NCI-H345 treated with DMSO at 0.1 percent for 48 hours (cell line): Measurements from ENCODE around the gene LAMA2.

Experiments used
- DNase-seq: peaks from one replicate; lab custom pipeline; 2025; ENCODE audit not compliant: unreplicated experiment; lab: John Stamatoyannopoulos, UW

LAMA2 gene

DNA sequence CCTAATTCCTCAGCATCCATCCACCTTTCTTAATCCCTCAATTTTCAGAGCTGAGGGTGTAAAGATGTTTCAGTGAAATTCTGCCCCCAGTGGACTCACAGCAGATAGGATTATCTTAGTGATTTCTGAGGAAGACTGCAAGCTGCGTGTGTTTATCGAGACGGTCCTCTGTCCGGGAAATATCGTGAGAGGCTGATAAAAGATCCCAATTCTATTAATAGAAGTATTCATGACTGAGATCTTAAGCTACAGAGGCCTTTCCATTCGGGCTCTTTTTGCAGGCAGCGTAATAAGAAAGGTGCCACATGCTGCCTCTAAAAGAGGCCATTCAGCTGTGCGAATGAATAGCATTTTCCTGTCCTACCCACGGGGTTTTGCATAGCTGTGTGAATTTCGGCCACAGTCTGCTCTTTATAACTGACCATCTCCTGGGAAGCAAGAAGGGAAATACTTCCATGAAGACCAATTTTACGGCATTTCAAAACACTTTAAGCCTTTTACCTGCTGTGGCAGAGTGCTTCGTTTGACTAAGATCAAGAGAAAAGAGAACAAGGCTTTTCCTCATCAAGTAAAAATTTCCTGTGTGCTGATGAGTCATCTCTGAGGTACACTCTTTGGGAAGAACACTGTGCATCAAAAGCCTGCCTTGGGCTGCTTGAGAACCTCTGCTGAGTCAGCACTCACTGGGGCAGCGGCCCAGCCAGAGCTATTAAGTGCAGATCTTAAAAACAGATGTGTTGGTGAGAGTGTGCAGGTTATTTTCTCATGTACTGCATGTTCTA lies 618.2 kb downstream of the LAMA2 start:
- DNase-seq, result no peak

DNA sequence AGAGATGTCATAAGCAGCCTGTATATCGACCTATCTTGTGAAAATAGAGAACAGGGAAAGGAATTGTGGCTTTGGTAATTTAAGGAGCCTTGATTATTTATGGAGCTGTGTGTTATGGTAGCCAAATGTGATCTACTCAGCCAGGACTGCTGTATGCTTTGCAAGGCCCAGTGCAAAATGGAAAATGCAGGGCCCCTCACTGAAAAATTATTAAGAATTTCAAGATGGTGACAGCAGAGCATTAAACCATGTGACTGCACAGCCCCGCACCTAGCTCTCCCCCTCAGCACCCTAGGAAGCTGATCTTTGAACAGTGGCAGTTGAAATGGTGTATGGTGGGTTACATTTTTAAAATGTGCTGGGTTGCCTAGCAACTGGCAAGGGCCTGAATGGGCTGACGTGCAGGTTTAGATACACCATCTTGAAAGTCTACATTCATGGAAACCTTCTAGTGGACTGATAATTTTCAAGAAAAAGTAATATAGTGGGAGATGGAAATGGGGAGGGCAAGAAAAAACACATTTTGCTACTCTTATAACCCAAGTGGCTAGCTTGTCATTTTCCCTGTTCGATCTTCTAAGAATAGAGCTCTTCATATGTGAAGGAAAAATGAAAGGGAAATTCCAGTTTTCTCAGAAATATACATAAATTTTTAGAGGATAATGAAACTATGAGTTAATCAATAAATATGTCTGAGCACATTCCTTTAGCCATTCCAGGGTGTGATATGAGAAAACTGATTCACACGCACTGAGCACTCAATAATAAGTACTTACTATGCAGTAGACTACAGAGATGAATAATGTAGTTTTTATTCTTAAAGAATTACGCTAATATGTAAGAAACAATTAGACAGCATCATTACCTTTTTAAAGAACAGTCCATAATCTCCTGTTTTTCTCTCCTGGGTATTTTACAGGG lies 619.1 kb downstream of the LAMA2 start:
- no peak for DNase-seq

DNA sequence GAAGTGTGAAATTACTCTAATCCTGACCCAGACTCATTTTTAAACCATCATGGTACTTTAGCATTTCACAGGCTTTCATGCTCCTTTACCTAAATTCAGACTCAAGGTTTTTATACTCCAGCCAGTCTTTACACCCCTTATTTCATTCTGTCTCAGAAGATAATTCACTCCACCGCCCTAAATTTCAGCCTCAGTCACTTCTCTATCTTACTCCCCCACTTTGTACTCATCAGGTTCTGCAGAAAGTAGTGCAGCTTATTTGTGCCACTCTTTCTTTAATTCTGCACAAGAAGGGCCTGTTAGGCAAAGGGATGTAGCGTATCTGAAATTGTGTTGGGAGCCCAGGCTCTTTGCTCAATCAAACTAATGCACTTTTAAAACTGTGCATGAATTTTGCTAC lies 621.5 kb downstream of the LAMA2 start:
- no peak for DNase-seq

DNA sequence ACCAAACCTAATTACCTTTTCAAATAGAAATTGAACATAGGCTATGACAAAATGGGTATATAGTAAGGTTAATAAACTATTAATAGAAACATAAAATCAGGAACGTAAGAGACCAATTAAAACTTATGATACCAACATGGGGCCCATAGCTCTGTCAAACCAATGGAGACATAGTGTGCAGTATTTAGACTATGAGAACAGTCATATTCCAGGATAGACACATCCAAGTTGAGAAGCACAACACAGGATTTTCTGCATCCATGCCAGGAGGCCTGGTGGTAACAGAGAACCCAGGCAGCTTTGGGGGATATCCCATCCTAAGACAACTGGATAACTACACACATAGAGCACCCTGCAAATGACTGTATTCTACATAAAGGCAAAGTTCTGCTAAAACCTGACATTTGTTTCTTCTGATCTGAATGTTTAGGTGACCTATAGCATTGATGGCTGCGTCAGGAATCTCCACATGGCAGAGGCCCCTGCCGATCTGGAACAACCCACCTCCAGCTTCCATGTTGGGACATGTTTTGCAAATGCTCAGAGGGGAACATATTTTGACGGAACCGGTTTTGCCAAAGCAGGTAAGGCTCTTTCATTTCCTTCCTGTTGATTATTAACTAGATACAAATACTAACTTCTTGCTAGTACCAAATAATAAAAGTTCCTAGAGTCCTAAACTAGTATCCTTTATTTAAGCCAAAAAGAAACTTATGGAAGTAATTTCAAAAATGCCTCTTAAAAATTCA lies 624.3 kb downstream of the LAMA2 start:
- no peak for DNase-seq

DNA sequence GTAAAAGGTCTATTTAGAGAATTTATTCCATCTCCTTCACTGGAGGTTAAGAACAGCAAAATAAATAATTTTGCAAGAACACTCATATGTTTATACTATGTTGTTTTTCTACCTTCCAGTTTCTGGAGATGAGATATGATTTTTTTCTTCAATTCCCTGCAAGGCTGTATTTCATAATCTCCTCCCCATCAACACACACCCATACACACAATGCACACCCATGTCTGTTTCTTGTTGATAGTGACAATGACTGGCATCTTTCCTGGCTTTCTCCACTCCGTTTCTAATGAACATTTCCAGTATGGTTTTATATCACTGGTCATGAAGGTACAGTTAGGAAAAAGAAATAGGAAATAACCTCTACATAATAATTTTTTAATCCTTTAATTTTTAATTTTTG lies 624.9 kb downstream of the LAMA2 start:
- no peak for DNase-seq

DNA sequence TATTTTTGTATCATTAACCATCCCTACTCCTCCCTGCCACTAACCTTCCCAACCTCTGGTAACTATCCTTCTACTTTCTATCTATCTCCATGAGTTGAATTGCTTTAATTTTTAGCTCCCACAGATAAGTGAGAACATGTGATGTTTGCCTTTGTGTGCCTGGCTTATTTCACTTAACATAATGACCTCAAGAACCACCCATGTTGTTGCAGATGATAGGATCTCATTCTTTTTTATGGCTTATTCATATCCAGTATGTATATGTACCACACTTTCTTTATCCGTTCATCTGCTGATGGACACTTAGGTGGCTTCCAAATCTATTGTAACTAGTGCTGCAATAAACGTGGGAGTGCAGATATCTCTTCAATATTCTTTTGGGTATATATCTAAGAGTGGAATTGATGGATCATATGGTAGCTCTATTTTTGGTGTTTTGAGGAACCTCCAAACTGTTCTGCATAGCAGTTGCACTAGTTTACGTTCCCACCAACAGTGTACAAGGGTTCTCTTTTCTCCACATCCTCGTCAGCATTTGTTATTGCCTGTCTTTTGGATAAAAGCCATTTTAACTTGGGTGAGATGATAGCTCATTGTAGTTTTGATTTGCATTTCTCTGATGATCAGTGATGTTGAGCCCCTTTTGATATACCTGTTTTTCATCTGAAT lies 625.7 kb downstream of the LAMA2 start:
- no peak for DNase-seq

DNA sequence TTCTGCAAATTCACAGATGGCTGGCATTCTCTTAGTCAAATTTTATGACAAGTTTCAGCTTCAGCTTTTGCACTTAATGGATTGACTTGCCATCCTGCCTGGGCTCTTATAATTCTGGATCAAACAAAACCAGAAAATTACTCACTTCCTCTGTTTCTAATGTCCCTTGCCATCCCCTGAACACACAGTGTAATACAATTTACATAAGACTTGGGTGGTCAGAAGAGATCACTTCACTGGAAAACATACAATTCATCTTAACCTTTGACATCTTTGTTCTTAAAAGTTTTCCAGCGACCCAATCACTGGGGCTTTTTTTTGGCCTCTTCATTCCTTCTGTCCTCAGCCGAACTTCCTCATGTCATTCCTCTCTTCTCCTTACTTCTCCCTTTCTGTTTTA lies 628.0 kb downstream of the LAMA2 start:
- no peak for DNase-seq

DNA sequence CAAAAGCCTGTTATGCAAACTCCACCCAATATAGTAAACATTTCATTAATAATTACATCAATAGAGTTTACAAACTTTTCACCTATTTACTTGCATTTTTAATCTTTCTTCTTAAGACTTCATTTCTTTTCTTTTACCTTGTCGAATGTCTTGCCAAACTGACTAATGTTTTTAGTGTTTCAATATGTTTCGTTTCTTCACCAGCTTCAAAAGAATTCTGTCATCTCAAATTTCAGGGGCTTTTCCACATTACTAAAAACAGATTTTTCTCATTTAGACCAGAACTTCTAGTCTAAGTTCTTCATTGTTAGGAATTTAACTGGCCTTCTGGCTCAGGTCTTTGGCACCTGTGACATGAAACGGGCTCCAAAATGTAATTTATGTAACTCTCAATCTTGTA lies 630.5 kb downstream of the LAMA2 start:
- DNase-seq, result no peak

DNA sequence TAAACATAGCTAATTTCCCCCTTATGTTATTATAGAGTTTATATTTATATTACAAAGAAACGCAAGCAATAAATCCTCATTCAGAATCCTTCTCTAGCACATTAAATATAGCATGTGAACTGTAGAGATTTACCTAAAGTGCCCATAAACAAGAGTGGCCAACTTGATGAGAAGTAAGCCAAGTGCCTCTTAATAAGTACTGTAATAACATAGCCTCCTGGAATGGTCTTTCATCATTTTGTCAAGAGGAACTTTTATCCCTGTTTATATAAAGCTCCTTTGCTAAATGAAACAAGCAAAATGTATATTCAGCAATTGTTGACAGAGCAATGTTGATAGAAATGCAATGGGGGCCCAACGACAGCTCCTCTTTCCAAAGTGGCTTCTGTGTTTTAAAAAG lies 632.1 kb downstream of the LAMA2 start:
- no peak for DNase-seq

DNA sequence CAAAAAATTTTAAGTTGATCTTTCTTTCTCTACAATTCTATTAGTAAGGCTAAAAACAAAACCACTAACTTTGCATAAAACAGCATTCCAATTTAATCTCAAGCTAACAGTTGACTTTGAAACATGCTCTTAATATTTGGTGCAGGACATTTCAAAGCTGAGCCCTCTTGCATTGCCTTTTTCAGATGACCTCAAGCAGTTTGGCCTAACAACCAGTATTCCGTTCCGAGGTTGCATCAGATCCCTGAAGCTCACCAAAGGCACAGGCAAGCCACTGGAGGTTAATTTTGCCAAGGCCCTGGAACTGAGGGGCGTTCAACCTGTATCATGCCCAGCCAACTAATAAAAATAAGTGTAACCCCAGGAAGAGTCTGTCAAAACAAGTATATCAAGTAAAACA lies 633.1 kb downstream of the LAMA2 start:
- no peak for DNase-seq

DNA sequence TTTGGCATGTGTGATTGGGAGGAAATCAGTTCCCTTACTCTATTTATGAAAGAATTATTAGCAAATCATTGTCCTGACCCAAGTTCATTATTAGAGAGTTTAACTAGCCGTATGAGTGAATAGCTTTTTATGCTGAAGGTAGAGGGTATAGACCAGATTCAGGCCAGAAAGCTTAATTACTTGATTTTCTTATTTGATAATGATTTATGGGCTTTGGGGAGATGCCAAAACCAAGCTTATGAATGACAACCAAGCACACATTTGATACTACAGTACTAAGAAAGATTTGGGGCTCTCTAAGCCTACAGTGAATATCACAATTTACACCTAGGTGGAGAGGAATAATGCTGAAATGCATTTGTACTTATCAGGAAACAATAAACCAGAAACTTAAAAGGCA lies 633.8 kb downstream of the LAMA2 start:
- DNase-seq, result no peak

DNA sequence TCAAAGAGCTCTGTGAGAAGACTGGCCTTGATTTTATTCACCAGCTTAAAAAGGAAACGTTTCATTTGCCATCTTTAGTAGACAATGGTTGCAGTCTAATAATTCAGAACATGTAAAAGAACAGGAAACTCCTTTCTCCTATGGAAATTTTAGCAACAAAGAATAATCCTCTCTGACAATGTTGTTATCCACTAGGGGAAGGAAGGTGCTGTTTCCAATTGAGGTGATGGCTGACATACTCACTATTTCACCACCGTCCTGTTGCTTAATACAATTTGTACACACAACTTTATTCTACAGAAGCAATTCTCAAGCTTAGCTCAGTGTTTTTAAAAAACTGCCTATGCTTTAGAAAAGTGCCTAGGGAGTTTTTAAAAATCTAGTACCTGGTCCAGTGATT lies 634.4 kb downstream of the LAMA2 start:
- no peak for DNase-seq

DNA sequence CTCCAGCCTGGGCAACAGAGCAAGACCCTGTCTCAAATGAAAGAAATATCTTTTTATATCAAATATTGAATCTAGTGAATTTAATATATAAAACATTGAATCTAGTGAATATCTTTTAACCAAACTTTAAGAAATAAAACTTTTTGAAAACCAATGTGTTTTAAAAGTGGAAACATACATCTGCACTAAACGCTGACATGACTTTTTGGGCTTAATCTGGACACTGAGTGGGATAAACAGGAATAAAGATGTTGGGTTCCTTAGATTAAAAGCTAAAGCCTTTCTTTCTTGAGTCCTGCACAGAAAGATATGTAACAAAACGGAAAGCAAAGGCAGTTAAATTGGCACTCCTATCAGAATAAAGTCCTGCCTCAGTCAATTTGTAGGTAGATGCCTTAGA lies 636.8 kb downstream of the LAMA2 start:
- no peak for DNase-seq

DNA sequence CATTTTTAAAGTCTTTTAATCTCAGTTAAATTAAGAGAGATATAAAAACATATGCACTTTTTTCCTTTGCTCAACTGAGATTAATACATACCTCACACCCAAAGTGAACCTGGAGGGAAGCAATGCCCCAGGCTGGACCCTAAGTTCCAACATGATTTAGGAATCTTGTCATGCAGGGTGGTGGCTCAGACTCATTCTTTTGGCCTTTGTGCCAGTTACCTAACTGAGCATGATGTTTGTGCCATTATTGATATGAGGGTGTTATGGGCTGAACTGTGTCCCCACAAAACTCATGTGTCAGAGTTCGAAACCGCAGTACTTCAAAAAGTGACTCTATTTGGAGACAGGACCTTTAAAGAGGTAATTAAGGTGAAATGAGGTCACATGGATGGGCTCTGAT lies 639.0 kb downstream of the LAMA2 start:
- DNase-seq, result no peak

DNA sequence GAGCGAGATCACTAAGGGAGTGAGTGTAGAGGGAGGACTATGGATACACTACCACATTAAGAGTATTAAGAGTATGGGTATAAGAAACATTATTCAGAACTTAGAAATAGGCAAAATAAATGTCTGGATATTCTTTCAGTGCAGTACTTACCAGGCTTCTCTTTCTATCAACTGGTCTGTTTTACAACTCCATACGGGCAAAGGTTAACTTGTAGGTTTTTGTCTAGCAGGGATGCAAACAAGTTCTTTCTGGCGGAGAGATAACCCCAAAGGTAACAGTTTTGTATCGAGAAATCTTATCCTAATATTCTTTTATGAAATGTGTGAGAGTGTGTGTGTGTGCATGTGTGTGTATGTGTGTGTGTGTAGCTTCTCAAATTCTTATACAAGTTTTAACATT lies 640.9 kb downstream of the LAMA2 start:
- no peak for DNase-seq

DNA sequence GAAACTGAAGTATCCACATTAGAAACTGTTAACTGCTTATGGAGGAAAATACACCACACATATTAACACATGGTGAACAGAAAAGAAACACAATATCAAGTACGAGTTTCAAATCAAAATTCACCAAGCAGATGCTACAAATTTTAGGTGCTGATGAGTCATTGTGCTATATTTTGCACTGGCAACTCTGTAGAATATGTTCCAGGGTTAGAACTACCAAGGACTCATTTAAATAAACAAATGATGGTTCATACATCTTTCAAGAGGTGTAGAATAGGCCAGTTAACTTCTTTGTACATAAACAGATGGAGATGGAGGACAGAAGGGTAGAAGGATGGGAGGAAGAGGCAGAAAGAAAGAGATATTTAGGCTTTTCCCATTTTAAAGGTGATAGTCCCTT lies 642.1 kb downstream of the LAMA2 start:
- no peak for DNase-seq

DNA sequence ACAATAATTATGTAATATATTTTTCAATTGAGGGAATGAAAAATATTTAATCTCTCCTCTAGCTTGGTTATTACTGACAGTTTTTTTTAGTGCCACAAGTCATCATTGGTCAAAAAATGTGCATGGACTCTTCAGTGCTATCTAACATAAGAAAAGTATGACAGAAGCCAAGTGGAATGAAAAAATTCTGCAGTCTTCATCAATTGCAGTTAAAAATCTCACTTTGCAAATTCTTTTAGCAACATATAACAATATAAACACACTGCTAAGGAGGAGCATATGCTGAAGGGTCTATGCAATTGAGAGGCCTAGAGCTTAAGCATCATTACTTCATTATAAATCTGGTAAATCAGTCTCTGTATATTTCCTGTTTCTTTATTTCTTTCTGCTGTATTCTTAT lies 652.0 kb downstream of the LAMA2 start:
- no peak for DNase-seq

DNA sequence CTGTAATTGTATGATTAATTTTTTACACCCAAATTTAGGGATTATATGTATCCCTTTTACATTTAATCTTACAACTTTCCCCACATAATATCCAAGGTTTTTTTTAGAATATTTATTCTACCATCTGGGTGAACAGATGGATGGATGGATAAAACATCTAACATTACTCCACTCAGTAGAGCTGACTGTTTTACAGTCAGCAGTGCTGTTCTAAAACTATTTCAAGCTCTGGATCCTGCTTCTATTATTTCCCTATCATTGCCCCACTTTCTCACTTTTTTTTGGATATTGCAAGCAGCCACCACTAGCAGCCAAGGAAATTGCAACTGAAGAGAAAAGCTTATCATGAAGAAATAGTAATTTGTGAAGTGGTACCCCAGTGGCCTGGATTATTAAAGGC lies 653.3 kb downstream of the LAMA2 start:
- DNase-seq, result no peak

DNA sequence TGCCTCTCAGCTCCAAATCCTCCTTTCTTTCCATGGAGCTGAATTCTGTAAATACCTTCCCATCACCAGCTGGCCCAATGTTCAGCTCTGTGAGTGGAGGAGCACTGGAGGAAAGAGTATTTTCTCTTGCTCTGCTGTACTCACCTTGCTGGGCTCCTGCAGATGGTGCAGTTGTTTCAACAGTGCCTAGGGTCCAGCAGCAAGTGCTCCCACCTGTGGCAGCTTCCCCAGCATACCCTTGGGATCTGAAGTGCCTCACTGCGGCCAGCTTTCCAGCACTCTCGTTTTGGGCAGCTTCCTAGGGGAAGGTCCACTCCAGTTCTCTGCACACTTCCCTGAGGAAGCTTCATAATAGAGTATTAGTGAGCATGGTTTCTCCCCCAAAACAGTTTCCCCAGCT lies 656.1 kb downstream of the LAMA2 start:
- no peak for DNase-seq

DNA sequence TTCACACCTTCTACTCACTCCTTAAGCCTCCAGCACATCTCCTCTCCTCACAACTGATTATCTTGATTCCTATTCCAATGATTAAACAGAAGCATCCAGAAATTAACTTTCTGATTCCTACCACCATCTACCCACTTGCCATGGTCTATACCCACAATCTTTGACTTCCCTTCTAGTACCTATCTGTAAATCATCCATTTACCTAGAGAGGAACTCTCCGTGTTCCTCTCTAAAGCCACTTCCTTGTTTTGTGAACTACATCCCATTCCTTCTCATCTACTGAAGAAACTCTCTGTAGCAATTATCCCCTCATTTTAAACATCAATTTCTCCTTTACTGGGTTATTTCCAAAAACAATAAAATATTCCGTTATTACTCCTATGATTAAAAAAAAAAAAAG lies 659.8 kb downstream of the LAMA2 start:
- no peak for DNase-seq

DNA sequence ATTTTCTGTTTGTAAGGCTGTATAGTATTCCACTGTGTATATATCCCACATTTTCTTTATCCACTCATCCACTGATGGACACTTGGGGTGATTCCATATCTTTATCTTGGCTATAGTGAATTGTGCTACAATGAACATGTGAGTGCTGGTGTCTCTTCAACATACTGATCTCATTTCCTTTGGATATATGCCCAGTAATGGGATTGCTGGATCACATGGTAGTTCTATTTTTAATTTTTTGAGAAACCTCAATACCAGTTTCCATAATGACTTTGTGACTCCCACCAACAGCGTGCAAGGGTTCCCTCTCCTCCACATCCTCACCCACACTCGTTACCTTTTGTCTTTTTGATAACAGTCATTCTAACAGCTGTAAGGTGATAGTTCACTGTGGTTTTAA lies 661.0 kb downstream of the LAMA2 start:
- DNase-seq, result no peak
